Activated CD8-positive, alpha-beta memory T cell treated with anti-CD3 and anti-CD28 coated beads for 36 hours (primary cell): ENCODE data around the gene NEBL. TPM values are rescaled to one million over a fixed set of nuclear protein-coding genes. Genes with fewer than 3 reads are reported as not detected.

Experiments used
- CTCF ChIA-PET: fragments of 350-600 bp; sonication (Branson Sonifier 250); formaldehyde crosslinking; loops from one replicate; lab custom pipeline; 2021; ENCODE audit warnings: antibody characterized with exemption; lab: Charles Lee
- POLR2A ChIA-PET: fragments of 350-600 bp; sonication (Branson Sonifier 250); formaldehyde crosslinking; loops from one replicate; lab custom pipeline; 2021; ENCODE audit warnings: antibody characterized with exemption; lab: Charles Lee
- total RNA-seq, 2 experiments: library from RNA; stranded (reverse); gene quantifications; one replicate each; pipeline ENCODE4 v1.2.3, GENCODE V29; 2021

The NEBL gene
- total RNA-seq, 2 experiments from 2014 or later: 0.46 to 0.51 TPM

GRCh38 chr10:20811131-20811530, 86.0 kb downstream of the NEBL start:
- ChIA-PET POLR2A (no interaction called here), CTCF (no interaction called here)

- POLR2A ChIA-PET: no interaction called here
- CTCF ChIA-PET: no interaction called here
These were observed 87.5 kb downstream of the NEBL start for GRCh38 chr10:20809631-20810030.

- POLR2A ChIA-PET: no interaction called here
- CTCF ChIA-PET: no interaction called here
These were observed 90.6 kb downstream of the NEBL start for GRCh38 chr10:20806487-20806886.

GRCh38 chr10:20797290-20797689, 99.8 kb downstream of the NEBL start:
- ChIA-PET CTCF (no interaction called here), POLR2A (no interaction called here)

GRCh38 chr10:20795391-20795790, 101.7 kb downstream of the NEBL start:
- ChIA-PET POLR2A (no interaction called here), CTCF (no interaction called here)

- POLR2A ChIA-PET: no interaction called here
- CTCF ChIA-PET: no interaction called here
These were observed 111.9 kb downstream of the NEBL start for GRCh38 chr10:20785174-20785573.

GRCh38 chr10:20778008-20778757, 118.9 kb downstream of the NEBL start:
- CTCF ChIA-PET: no interaction called here
- POLR2A ChIA-PET: no interaction called here

- CTCF ChIA-PET: no interaction called here
- POLR2A ChIA-PET: no interaction called here
These were observed 120.6 kb downstream of the NEBL start for GRCh38 chr10:20776384-20777118.

- ChIA-PET CTCF (no interaction called here), POLR2A (no interaction called here)
These were observed 126.1 kb downstream of the NEBL start for GRCh38 chr10:20771051-20771450.

GRCh38 chr10:20769481-20769880, 127.6 kb downstream of the NEBL start:
- ChIA-PET POLR2A (no interaction called here), CTCF (no interaction called here)

- ChIA-PET POLR2A (no interaction called here), CTCF (interaction anchor here (1.0 kb wide), 1 partner anchor 19 kb away, joined by 3 read pairs; no protein-coding TSS in a partner anchor)
These were observed 128.3 kb downstream of the NEBL start for GRCh38 chr10:20768843-20769242.

- ChIA-PET CTCF (no interaction called here), POLR2A (no interaction called here)
These were observed 130.1 kb downstream of the NEBL start for GRCh38 chr10:20767028-20767427.

- ChIA-PET POLR2A (no interaction called here), CTCF (no interaction called here)
These were observed 132.0 kb downstream of the NEBL start for GRCh38 chr10:20765066-20765465.

- ChIA-PET CTCF (no interaction called here), POLR2A (no interaction called here)
These were observed 136.7 kb downstream of the NEBL start for GRCh38 chr10:20760460-20760859.

GRCh38 chr10:20748551-20748950, 148.6 kb downstream of the NEBL start:
- CTCF ChIA-PET: no interaction called here
- POLR2A ChIA-PET: no interaction called here

- CTCF ChIA-PET: no interaction called here
- POLR2A ChIA-PET: no interaction called here
These were observed 149.3 kb downstream of the NEBL start for GRCh38 chr10:20747782-20748181.

GRCh38 chr10:20746856-20747255, 150.3 kb downstream of the NEBL start:
- ChIA-PET POLR2A (no interaction called here), CTCF (no interaction called here)

- POLR2A ChIA-PET: no interaction called here
- CTCF ChIA-PET: no interaction called here
These were observed 151.3 kb downstream of the NEBL start for GRCh38 chr10:20745556-20746375.

GRCh38 chr10:20744821-20745220, 152.3 kb downstream of the NEBL start:
- POLR2A ChIA-PET: no interaction called here
- CTCF ChIA-PET: no interaction called here

- CTCF ChIA-PET: no interaction called here
- POLR2A ChIA-PET: no interaction called here
These were observed 153.2 kb downstream of the NEBL start for GRCh38 chr10:20743942-20744341.
